ENCODE results near the gene SFTPA2. TPM values are rescaled to one million over a fixed set of nuclear protein-coding genes. Genes with fewer than 3 reads are reported as not detected.
"Not testable (repeated sequence)": the region's sequence is repeated elsewhere in the genome, so short reads cannot be mapped to it uniquely, and the experiment has no call there.

SFTPA2 gene
- total RNA-seq, 1 donor from 2014 or later, result 0.39 TPM

DNA sequence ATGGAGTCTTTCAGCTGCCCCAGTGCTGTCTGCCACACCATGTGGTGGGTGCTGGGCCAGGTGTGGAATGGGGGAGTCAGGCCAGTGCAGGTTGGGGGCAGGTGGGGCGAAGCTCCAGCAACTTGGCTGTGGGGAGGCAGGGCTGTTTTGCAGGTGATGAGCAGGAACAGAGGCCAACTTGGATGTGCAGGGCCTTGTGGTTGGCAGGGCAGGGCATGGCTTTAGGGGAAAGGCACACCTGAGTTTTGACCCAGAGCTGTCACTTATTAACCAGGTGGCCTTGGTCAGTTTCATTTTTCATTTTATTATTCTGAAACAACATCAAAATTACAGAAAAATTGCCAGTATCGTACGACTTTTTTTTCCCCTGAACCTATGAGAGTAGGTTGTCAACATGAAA lies 1.1 kb upstream of the SFTPA2 start:
- Mint-ChIP-seq H3K9me3 (ENCODE audit: unreplicated experiment) (peaks cover 3% of the 10 kb centered on the region), H3K27me3 (ENCODE audit: unreplicated experiment) (peaks cover 4% of the 10 kb centered on the region), H3K4me3 (ENCODE audit: unreplicated experiment) (no peak overlapping the region), H3K36me3 (ENCODE audit: unreplicated experiment) (no peaks in the 10 kb centered on the region), H3K27ac (ENCODE audit: unreplicated experiment) (no peak overlapping the region), H3K4me1 (ENCODE audit: low read depth, unreplicated experiment) (peaks cover 2% of the 10 kb centered on the region)
- TF ChIP-seq, protein P1, sequence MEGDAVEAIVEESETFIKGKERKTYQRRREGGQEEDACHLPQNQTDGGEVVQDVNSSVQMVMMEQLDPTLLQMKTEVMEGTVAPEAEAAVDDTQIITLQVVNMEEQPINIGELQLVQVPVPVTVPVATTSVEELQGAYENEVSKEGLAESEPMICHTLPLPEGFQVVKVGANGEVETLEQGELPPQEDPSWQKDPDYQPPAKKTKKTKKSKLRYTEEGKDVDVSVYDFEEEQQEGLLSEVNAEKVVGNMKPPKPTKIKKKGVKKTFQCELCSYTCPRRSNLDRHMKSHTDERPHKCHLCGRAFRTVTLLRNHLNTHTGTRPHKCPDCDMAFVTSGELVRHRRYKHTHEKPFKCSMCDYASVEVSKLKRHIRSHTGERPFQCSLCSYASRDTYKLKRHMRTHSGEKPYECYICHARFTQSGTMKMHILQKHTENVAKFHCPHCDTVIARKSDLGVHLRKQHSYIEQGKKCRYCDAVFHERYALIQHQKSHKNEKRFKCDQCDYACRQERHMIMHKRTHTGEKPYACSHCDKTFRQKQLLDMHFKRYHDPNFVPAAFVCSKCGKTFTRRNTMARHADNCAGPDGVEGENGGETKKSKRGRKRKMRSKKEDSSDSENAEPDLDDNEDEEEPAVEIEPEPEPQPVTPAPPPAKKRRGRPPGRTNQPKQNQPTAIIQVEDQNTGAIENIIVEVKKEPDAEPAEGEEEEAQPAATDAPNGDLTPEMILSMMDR (IDR thresholded peaks at IDR 0.05; ENCODE audit: partially characterized antibody, unreplicated experiment), result no peak
- no peak for DNase-seq

GRCh38 chr10:79559726-79560125 lies 481 bp downstream of the SFTPA2 start:
- TF ChIP-seq, protein P1 (IDR thresholded peaks at IDR 0.05; ENCODE audit: partially characterized antibody, unreplicated experiment), result no peak
- Mint-ChIP-seq H3K9me3 (ENCODE audit: unreplicated experiment) (peaks cover 3% of the 10 kb centered on the region), H3K4me1 (ENCODE audit: low read depth, unreplicated experiment) (peaks cover 2% of the 10 kb centered on the region), H3K36me3 (ENCODE audit: unreplicated experiment) (no peaks in the 10 kb centered on the region), H3K4me3 (ENCODE audit: unreplicated experiment) (no peak overlapping the region), H3K27ac (ENCODE audit: unreplicated experiment) (peak overlapping the region; percentile 43), H3K27me3 (ENCODE audit: unreplicated experiment) (peaks cover 6% of the 10 kb centered on the region)
- no peak for DNase-seq

DNA sequence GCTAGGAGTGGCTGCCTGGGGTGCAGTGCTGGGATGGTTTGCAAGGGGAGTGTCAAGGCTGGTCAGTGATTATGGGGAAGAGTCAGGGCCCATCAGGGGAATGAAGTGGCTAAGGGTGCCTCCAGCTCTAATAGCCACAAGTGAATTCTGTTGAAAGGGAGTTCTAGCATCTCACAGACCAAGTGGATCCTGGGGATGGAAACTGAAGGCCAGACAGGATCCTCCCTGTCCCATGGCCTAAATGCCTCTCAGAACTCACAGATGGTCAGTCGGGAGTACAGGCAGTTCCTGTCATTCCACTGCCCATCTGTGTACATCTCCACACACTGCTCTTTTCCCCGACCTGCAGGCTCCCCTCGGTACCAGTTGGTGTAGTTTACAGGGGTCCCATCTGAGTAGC lies 3.2 kb downstream of the SFTPA2 start:
- H3K4me1 Mint-ChIP-seq (ENCODE audit: low read depth, unreplicated experiment); H3K27me3 Mint-ChIP-seq (ENCODE audit: unreplicated experiment); H3K27ac Mint-ChIP-seq (ENCODE audit: unreplicated experiment); H3K4me3 Mint-ChIP-seq (ENCODE audit: unreplicated experiment); H3K9me3 Mint-ChIP-seq (ENCODE audit: unreplicated experiment); DNase-seq; H3K36me3 Mint-ChIP-seq (ENCODE audit: unreplicated experiment): not testable (repeated sequence)

- peaks cover 8% of the 10 kb centered on the region for H3K27me3 Mint-ChIP-seq (ENCODE audit: unreplicated experiment)
- H3K27ac Mint-ChIP-seq (ENCODE audit: unreplicated experiment), result no peak overlapping the region
- H3K9me3 Mint-ChIP-seq (ENCODE audit: unreplicated experiment), result peaks cover 3% of the 10 kb centered on the region
- no peaks in the 10 kb centered on the region for H3K36me3 Mint-ChIP-seq (ENCODE audit: unreplicated experiment)
- H3K4me3 Mint-ChIP-seq (ENCODE audit: unreplicated experiment), result no peak overlapping the region
- TF ChIP-seq, protein P1 (IDR thresholded peaks at IDR 0.05; ENCODE audit: partially characterized antibody, unreplicated experiment), result no peak
- DNase-seq, result no peak
- H3K4me1 Mint-ChIP-seq (ENCODE audit: low read depth, unreplicated experiment), result peaks cover 2% of the 10 kb centered on the region
Observed at GRCh38 chr10:79555354-79556309, 4.6 kb downstream of the SFTPA2 start.

DNA sequence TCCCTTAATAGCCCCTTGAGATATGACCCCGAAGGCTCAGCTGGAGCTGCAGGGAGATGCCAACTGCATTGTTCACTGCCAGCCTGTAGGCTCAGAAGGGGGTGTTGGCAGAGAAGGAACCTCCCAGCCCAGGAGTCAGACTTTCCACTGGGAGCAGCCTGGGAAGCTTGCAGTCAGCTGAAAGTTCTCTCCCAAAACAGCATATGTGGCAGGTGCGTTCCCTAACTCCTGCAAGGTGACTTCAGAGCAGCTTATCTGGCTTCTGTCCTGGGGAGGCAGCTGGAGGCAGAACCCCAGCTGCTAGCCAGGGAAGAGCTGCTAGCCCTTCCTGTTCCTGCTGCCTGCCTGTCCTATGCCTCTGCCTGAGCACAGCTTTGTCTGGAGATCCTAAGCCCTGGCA lies 8.1 kb downstream of the SFTPA2 start:
- peaks cover 7% of the 10 kb centered on the region for H3K27me3 Mint-ChIP-seq (ENCODE audit: unreplicated experiment)
- H3K4me3 Mint-ChIP-seq (ENCODE audit: unreplicated experiment), result no peak overlapping the region
- peaks cover 3% of the 10 kb centered on the region for H3K9me3 Mint-ChIP-seq (ENCODE audit: unreplicated experiment)
- peaks cover 5% of the 10 kb centered on the region for H3K4me1 Mint-ChIP-seq (ENCODE audit: low read depth, unreplicated experiment)
- TF ChIP-seq, protein P1 (IDR thresholded peaks at IDR 0.05; ENCODE audit: partially characterized antibody, unreplicated experiment), result no peak
- H3K27ac Mint-ChIP-seq (ENCODE audit: unreplicated experiment), result no peak overlapping the region
- no peaks in the 10 kb centered on the region for H3K36me3 Mint-ChIP-seq (ENCODE audit: unreplicated experiment)
- DNase-seq, result no peak
